H9 (cell line): ENCODE measurements around the gene PRUNE2. TPM values are rescaled to one million over a fixed set of nuclear protein-coding genes. Genes with fewer than 3 reads are reported as not detected.

Experiments
- DNase-seq: peaks from one replicate; pipeline ENCODE4 v3.0.0-alpha.2; 2017
- H2AFZ ChIP-seq: one replicate; pipeline ENCODE4 v1.6.1; 2013; ENCODE audit warnings: mild to moderate bottlenecking, low read length, control low read depth, moderate library complexity
- H2AK5ac ChIP-seq: 2 replicates; pipeline ENCODE4 v1.6.1; 2013; ENCODE audit warnings: low read length, control low read depth, mixed read lengths; ENCODE audit not compliant: insufficient read length
- H2BK120ac ChIP-seq: one replicate; pipeline ENCODE4 v1.6.1; 2013; ENCODE audit warnings: low read depth, mild to moderate bottlenecking, low read length, control low read depth, inconsistent platforms; ENCODE audit not compliant: poor library complexity, severe bottlenecking
- H2BK12ac ChIP-seq: 2 replicates; pipeline ENCODE4 v1.6.1; 2013; ENCODE audit warnings: low read length, control low read depth, mixed read lengths, low read depth; ENCODE audit not compliant: insufficient read length
- H2BK15ac ChIP-seq: 2 replicates; pipeline ENCODE4 v1.6.1; 2013; ENCODE audit warnings: low read depth, low read length, control low read depth
- H2BK20ac ChIP-seq: one replicate; pipeline ENCODE4 v1.6.1; 2013; ENCODE audit warnings: low read depth, mild to moderate bottlenecking, low read length, control low read depth, inconsistent platforms; ENCODE audit not compliant: poor library complexity, severe bottlenecking
- H2BK5ac ChIP-seq: 2 replicates; pipeline ENCODE4 v1.6.1; 2013; ENCODE audit warnings: low read length, control low read depth, mixed read lengths; ENCODE audit not compliant: insufficient read length
- H3K14ac ChIP-seq: 2 replicates; pipeline ENCODE4 v1.6.1; 2013; ENCODE audit warnings: low read length, control low read depth; ENCODE audit not compliant: insufficient read depth
- H3K18ac ChIP-seq: 2 replicates; pipeline ENCODE4 v1.6.1; 2013; ENCODE audit warnings: low read depth, mild to moderate bottlenecking, mixed read lengths, low read length, control low read depth; ENCODE audit not compliant: insufficient read length
- H3K23ac ChIP-seq: 2 replicates; pipeline ENCODE4 v1.6.1; 2013; ENCODE audit warnings: low read length, control low read depth, mixed read lengths, low read depth; ENCODE audit not compliant: insufficient read length
- H3K23me2 ChIP-seq: 2 replicates; pipeline ENCODE4 v1.6.1; 2013; ENCODE audit warnings: low read depth, mild to moderate bottlenecking, mixed read lengths, low read length, control low read depth; ENCODE audit not compliant: insufficient read length, poor library complexity, severe bottlenecking
- H3K27ac ChIP-seq: 2 replicates; pipeline ENCODE4 v1.5.1; 2013; ENCODE audit warnings: low read length, control low read depth, mixed read lengths, low read depth; ENCODE audit not compliant: insufficient read length
- H3K27me3 ChIP-seq: 2 replicates; pipeline ENCODE4 v1.6.1; 2013; ENCODE audit warnings: low read length, control low read depth, inconsistent platforms; ENCODE audit not compliant: insufficient read depth
- H3K4ac ChIP-seq: 2 replicates; pipeline ENCODE4 v1.6.1; 2013; ENCODE audit warnings: low read depth, mild to moderate bottlenecking, control low read depth, inconsistent platforms, low read length, moderate library complexity
- H3K4me1 ChIP-seq: 2 replicates; pipeline ENCODE4 v1.6.1; 2013; ENCODE audit warnings: low read length, control low read depth, inconsistent platforms; ENCODE audit not compliant: insufficient read depth
- H3K4me2 ChIP-seq: 2 replicates; pipeline ENCODE4 v1.6.1; 2013; ENCODE audit warnings: low read length, control low read depth, mixed read lengths; ENCODE audit not compliant: insufficient read length, insufficient read depth
- H3K56ac ChIP-seq: 2 replicates; pipeline ENCODE4 v1.6.1; 2013; ENCODE audit warnings: low read depth, mild to moderate bottlenecking, mixed read lengths, low read length, control low read depth; ENCODE audit not compliant: insufficient read length
- H3K79me1 ChIP-seq: 2 replicates; pipeline ENCODE4 v1.6.1; 2013; ENCODE audit warnings: low read depth, mild to moderate bottlenecking, moderate library complexity, low read length, control low read depth, inconsistent platforms; ENCODE audit not compliant: insufficient read depth, poor library complexity, severe bottlenecking
- H3K79me2 ChIP-seq: 2 replicates; pipeline ENCODE4 v1.6.1; 2013; ENCODE audit warnings: low read length, control low read depth, inconsistent platforms; ENCODE audit not compliant: insufficient read depth
- H3K9ac ChIP-seq: 2 replicates; pipeline ENCODE4 v1.6.1; 2013; ENCODE audit warnings: low read length, control low read depth, mixed read lengths; ENCODE audit not compliant: insufficient read length; ENCODE audit errors: extremely low read depth
- H3K9me3 ChIP-seq: one replicate; pipeline ENCODE4 v1.6.1; 2013; ENCODE audit warnings: low read depth, low read length, inconsistent platforms; ENCODE audit not compliant: control insufficient read depth
- H3T11ph ChIP-seq: one replicate; pipeline ENCODE4 v1.6.1; 2013; ENCODE audit warnings: mild to moderate bottlenecking, low read length, control low read depth, inconsistent platforms
- H4K20me1 ChIP-seq: one replicate; pipeline ENCODE4 v1.6.1; 2013; ENCODE audit not compliant: control insufficient read depth, insufficient read length, insufficient read depth
- H4K5ac ChIP-seq: 2 replicates; pipeline ENCODE4 v1.6.1; 2013; ENCODE audit warnings: low read depth, mild to moderate bottlenecking, mixed read lengths, low read length, control low read depth; ENCODE audit not compliant: insufficient read length
- H4K8ac ChIP-seq: replicated peaks from 2 replicates; pipeline ENCODE4 v1.6.1; 2013; ENCODE audit warnings: low read length, control low read depth, mixed read lengths, low read depth; ENCODE audit not compliant: insufficient read length
- H4K91ac ChIP-seq: 2 replicates; pipeline ENCODE4 v1.6.1; 2013; ENCODE audit warnings: low read depth, mild to moderate bottlenecking, moderate library complexity, mixed read lengths, low read length, control low read depth; ENCODE audit not compliant: insufficient read length
- H3K27ac Mint-ChIP-seq, 3 experiments: 2 replicates in 2 of 3; 3 replicates in 1 of 3; pipeline ENCODE4 v1.8.0; 2020 to 2021; ENCODE audit warnings: mixed read lengths in 3 of 3, mild to moderate bottlenecking in 1 of 3, moderate library complexity in 1 of 3
- H3K27me3 Mint-ChIP-seq: 2 replicates; pipeline ENCODE4 v1.8.0; 2021; ENCODE audit warnings: low read depth, mild to moderate bottlenecking, moderate library complexity, mixed read lengths
- H3K36me3 Mint-ChIP-seq, 3 experiments: 2 replicates in 2 of 3; 3 replicates in 1 of 3; pipeline ENCODE4 v1.8.0; 2020 to 2021; ENCODE audit warnings: low read depth in 3 of 3, mixed read lengths in 3 of 3; ENCODE audit not compliant: insufficient read depth in 1 of 3
- H3K4me1 Mint-ChIP-seq, 2 experiments: 2 replicates each; pipeline ENCODE4 v1.8.0; 2020; ENCODE audit warnings: mixed read lengths in 2 of 2
- H3K4me3 Mint-ChIP-seq, 2 experiments: 2 replicates in 1 of 2; 3 replicates in 1 of 2; pipeline ENCODE4 v1.8.0; 2020 to 2021; ENCODE audit warnings: mild to moderate bottlenecking in 2 of 2, mixed read lengths in 2 of 2, moderate library complexity in 1 of 2
- H3K9me3 Mint-ChIP-seq, 2 experiments: 2 replicates in 1 of 2; 3 replicates in 1 of 2; pipeline ENCODE4 v1.8.0; 2020; ENCODE audit warnings: mild to moderate bottlenecking in 2 of 2, mixed read lengths in 2 of 2, moderate library complexity in 1 of 2
- WGBS: extraction: QIAGEN DNeasy Blood & Tissue Kit; methylation state at CpG from one replicate; pipeline ENCODE4 v1.1.7; 2013; ENCODE audit warnings: missing lambda C conversion rate, low lambda C conversion rate, mixed read lengths; ENCODE audit not compliant: insufficient read length; ENCODE audit errors: extremely low coverage; 5-methylcytosine and 5-hydroxymethylcytosine counted together
- total RNA-seq: library from RNA; stranded (reverse); gene quantifications from 2 replicates; pipeline ENCODE4 v1.2.1, GENCODE V29; 2021
- TF ChIP-seq, protein P1 (sequence below): fragments of 200-600 bp; sonication (generic); conservative IDR thresholded peaks from 3 replicates; pipeline ENCODE4 v1.8.0; 2021; ENCODE audit warnings: antibody characterized with exemption, mild to moderate bottlenecking

The PRUNE2 gene
- total RNA-seq, 1 experiment from 2014 or later = 12.1 TPM

DNA sequence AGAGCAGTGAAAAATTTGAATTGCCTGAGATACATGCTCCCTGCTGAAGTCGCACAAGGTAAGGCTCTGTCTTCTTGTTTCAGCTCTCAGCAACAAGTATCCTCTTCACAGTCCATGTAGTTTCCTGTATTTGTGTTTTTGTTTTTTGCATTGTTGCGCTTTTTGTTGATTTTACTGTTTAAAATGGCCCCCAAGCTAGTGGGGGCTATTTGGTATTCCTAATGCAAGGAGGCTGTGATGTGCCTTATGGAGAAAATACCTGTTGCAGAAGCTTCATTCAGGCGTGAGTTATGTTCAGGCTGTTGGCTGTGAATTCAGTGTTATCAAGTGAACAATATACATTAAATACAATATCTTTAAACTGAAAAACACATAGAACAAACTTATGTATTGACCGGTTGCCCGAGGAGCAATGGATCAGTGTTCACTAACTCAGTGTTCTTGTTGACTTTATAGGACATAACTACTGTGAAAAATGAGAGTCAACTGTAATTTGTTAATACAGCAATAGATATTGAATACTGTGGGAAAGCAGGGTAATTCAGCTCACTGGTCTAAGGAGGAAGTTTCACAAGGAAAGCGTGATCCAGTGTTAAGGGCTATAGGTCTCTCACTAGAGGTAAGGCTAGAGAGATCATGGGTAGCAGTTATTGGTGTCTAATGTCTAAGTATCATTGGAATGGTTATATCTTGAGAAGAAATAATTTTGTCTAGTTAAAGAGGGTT lies 296.5 kb downstream of the PRUNE2 start:
- Histone ChIP-seq H3K9ac (no peak overlapping the region), H3K79me1 (no peaks in the 10 kb centered on the region), H3K27ac (no peak overlapping the region), H3K9me3 (no peaks in the 10 kb centered on the region), H2BK15ac (no peak overlapping the region), H4K20me1 (no peaks in the 10 kb centered on the region), H4K91ac (no peak overlapping the region), H3K27me3 (no peaks in the 10 kb centered on the region), H2BK120ac (no peak overlapping the region), H2BK12ac (no peak overlapping the region), H4K8ac (no peak overlapping the region), H3K56ac (no peak overlapping the region), H3K14ac (no peak overlapping the region), H3K23me2 (no peaks in the 10 kb centered on the region), H3K18ac (no peak overlapping the region), H2AFZ (no peak overlapping the region), H2AK5ac (no peak overlapping the region), H3K4me1 (no peaks in the 10 kb centered on the region), H2BK20ac (no peak overlapping the region), H2BK5ac (no peak overlapping the region), H3K23ac (no peak overlapping the region), H3T11ph (no peak overlapping the region), H3K4me2 (no peak overlapping the region), H3K79me2 (no peaks in the 10 kb centered on the region), H4K5ac (no peak overlapping the region), H3K4ac (no peak overlapping the region)
- no CpG with 5 or more reads among the region's 6 CpGs for WGBS
- H3K27me3 Mint-ChIP-seq = no peaks in the 10 kb centered on the region
- peaks cover 0 to 3% of the 10 kb centered on the region in 2 experiments; a peak in 2 of 4 replicates for H3K4me1 Mint-ChIP-seq
- DNase-seq = no peak
- peaks cover 0 to 8% (median 0%) of the 10 kb centered on the region in 3 experiments; a peak in 2 of 7 replicates for H3K36me3 Mint-ChIP-seq
- no peak overlapping the region for H3K4me3 Mint-ChIP-seq
- no peaks in the 10 kb centered on the region for H3K9me3 Mint-ChIP-seq
- H3K27ac Mint-ChIP-seq = no peak overlapping the region
- TF ChIP-seq, protein P1, sequence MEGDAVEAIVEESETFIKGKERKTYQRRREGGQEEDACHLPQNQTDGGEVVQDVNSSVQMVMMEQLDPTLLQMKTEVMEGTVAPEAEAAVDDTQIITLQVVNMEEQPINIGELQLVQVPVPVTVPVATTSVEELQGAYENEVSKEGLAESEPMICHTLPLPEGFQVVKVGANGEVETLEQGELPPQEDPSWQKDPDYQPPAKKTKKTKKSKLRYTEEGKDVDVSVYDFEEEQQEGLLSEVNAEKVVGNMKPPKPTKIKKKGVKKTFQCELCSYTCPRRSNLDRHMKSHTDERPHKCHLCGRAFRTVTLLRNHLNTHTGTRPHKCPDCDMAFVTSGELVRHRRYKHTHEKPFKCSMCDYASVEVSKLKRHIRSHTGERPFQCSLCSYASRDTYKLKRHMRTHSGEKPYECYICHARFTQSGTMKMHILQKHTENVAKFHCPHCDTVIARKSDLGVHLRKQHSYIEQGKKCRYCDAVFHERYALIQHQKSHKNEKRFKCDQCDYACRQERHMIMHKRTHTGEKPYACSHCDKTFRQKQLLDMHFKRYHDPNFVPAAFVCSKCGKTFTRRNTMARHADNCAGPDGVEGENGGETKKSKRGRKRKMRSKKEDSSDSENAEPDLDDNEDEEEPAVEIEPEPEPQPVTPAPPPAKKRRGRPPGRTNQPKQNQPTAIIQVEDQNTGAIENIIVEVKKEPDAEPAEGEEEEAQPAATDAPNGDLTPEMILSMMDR = no peak
